Common myeloid progenitor, CD34-positive (primary cell): ENCODE results near the gene PLEKHO1.

ENCODE experiments used
- CTCF ChIA-PET: fragments of 350-600 bp; sonication (Branson Sonifier 250); formaldehyde crosslinking; loops from one replicate; lab custom pipeline; 2021; ENCODE audit warnings: antibody characterized with exemption; lab: Charles Lee
- POLR2A ChIA-PET: fragments of 350-600 bp; sonication (Branson Sonifier 250); formaldehyde crosslinking; loops from one replicate; lab custom pipeline; 2021; ENCODE audit warnings: antibody characterized with exemption; lab: Charles Lee
- DNase-seq, 3 donors: peaks; one replicate each; pipeline versions ENCODE4 v3.0.0 to v3.0.0-alpha.2; 2013
- H3K27ac ChIP-seq, 2 experiments: 1 replicate in 1 of 2; 2 replicates in 1 of 2; pipeline ENCODE4 v1.7.0; 2013; ENCODE audit warnings: inconsistent platforms in 2 of 2, low read length in 2 of 2, mild to moderate bottlenecking in 2 of 2, low read depth in 1 of 2, moderate library complexity in 1 of 2; ENCODE audit not compliant: severe bottlenecking in 2 of 2, insufficient read depth in 1 of 2, poor library complexity in 1 of 2
- H3K27me3 ChIP-seq, 5 experiments: replicated peaks in 2 of 5; 1 replicate in 3 of 5; 2 replicates in 2 of 5; pipeline versions ENCODE4 v1.6.1 to v1.7.0; 2013; ENCODE audit warnings: low read length in 4 of 5, mild to moderate bottlenecking in 2 of 5, moderate library complexity in 2 of 5, inconsistent platforms in 1 of 5; ENCODE audit not compliant: insufficient read depth in 5 of 5, control insufficient read depth in 4 of 5
- H3K36me3 ChIP-seq, 4 experiments: 1 replicate in 2 of 4; 2 replicates in 2 of 4; pipeline versions ENCODE4 v1.6.1 to v1.7.0; 2013; ENCODE audit warnings: low read length in 3 of 4, control low read depth in 1 of 4, mild to moderate bottlenecking in 1 of 4; ENCODE audit not compliant: control insufficient read depth in 4 of 4, insufficient read depth in 4 of 4
- H3K4me1 ChIP-seq, 4 experiments: 1 replicate in 3 of 4; 2 replicates in 1 of 4; pipeline versions ENCODE4 v1.6.1 to v1.7.1; 2013; ENCODE audit warnings: low read length in 3 of 4, mild to moderate bottlenecking in 3 of 4, control low read depth in 1 of 4, inconsistent platforms in 1 of 4, moderate library complexity in 1 of 4; ENCODE audit not compliant: control insufficient read depth in 4 of 4, insufficient read depth in 4 of 4; ENCODE audit errors: control extremely low read depth in 1 of 4
- H3K4me3 ChIP-seq, 7 experiments: 1 replicate in 4 of 7; 2 replicates in 3 of 7; pipeline versions ENCODE4 v1.5.1 to v1.7.0; 2013; ENCODE audit warnings: mild to moderate bottlenecking in 7 of 7, low read length in 6 of 7, moderate library complexity in 6 of 7, inconsistent platforms in 2 of 7, low read depth in 2 of 7, control low read depth in 1 of 7; ENCODE audit not compliant: insufficient read depth in 4 of 7, control insufficient read depth in 1 of 7; ENCODE audit errors: extremely low read depth in 1 of 7
- H3K9me3 ChIP-seq, 5 experiments: 1 replicate in 4 of 5; 2 replicates in 1 of 5; pipeline versions ENCODE4 v1.6.1 to v1.7.1; 2013; ENCODE audit warnings: low read length in 4 of 5, mild to moderate bottlenecking in 2 of 5, inconsistent platforms in 1 of 5, low read depth in 1 of 5, moderate library complexity in 1 of 5; ENCODE audit not compliant: control insufficient read depth in 4 of 5, insufficient read depth in 2 of 5; ENCODE audit errors: control extremely low read depth in 1 of 5
- WGBS: methylation state at CpG from one replicate; pipeline ENCODE4 v1.1.5; 2013; ENCODE audit not compliant: insufficient coverage; 5-methylcytosine and 5-hydroxymethylcytosine counted together

PLEKHO1 gene

DNA sequence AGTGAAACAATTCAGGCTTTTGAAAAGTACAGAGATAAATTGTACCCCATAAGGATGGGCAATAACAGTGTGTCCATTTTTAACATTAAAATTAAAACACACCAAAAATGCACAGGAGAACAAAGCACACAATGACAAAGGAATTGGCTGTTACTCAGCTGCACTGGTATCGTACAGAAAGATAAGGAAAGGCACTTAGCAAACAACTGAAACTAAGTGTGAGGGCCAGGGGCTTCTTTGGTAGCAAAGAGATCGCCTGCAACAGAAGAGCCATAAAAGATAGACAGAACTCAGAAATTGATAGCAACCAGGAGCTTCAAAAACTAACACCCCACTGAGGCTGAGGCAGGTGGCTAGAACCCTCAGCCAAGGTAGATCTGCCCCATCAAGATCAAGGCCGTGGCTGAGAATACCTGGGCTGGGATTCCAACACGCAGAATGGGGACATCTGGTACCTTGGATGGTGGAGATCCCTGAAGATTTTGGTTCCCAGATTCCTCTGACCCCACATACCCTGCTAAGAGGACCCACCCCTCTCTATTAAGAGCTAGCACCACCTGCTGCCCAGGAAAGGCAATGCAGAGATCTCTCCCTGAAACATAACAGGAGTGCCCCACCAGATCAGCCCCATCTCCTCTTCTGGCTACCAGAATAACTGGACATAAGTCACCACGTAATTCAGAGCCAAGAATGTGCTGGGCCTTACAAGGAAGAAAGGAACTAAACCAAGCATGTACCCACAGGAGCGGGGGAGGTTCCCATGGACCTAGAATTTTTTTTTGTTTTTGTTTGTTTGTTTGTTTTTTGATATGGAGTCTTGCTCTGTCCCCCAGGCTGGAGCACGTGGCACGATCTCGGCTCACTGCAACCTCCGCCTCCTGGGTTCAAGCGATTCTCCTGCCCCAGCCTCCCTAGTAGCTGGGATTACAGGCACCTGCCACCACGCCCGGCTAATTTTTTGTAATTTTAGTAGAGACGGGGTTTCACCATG, 16.2 kb downstream of the PLEKHO1 start:
- CTCF ChIA-PET, result interaction anchor here (0.8 to 22.4 kb wide), 17 partner anchors 11 to 203 kb away, joined by 3 to 239 read pairs (median 5); partner anchors contain the start of genes PLEKHO1 and VPS45
- Histone ChIP-seq H3K27me3 (no peaks in the 10 kb centered on the region), H3K4me1 (peaks cover 34 to 53% (median 50%) of the 10 kb centered on the region in 4 experiments), H3K4me3 (no peak overlapping the region), H3K36me3 (no peaks in the 10 kb centered on the region), H3K27ac (peak overlapping the region in 1 of 2 experiments; percentile 51), H3K9me3 (no peaks in the 10 kb centered on the region)
- peak in 2 of 3 donors; percentile 53 to 58 for DNase-seq
- WGBS, result 61% methylated on average over 9 of the region's 14 CpGs
- POLR2A ChIA-PET, result interaction anchor here (0.6 to 1.4 kb wide), 3 partner anchors 14 to 21 kb away, joined by 3 to 10 read pairs (median 4); partner anchors contain the start of gene PLEKHO1

DNA sequence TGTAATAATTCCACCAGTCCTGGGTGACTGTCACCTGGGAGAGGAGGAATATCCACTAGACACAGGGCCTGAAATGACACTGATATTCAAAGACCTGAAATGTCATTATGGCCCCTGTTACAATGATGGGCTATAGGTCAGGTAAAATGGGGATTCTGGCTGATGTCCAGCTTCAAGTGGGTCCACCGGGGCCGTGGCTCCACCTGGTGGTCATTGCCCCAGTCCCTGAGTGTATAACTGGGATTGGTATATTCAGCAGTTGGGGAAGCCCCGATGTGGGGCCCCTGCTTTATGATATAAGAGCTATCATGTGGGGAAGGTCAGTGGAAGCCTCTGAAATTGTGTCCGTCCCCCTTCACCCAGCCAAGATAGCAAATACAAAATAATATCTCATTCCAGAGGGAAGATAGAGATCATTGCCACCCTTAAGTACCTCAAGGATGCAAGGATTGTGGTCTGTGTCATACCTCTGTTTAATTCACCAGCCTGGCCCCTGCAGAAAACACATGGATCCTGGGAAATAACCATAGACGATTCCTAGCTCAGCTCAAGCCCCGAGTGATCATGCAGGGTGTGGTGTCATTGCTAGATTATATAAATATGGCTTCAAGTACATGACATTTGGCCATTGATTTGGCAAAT, 19.4 kb downstream of the PLEKHO1 start:
- CTCF ChIA-PET, result interaction anchor here (1.0 to 22.4 kb wide), 15 partner anchors 3 to 235 kb away, joined by 3 to 239 read pairs (median 5); partner anchors contain the start of gene VPS45
- WGBS, result 29% methylated on average over 5 of the region's 6 CpGs
- peak; percentile 64 to 70 (median 65) for DNase-seq
- H3K36me3 ChIP-seq, result no peaks in the 10 kb centered on the region
- no peaks in the 10 kb centered on the region for H3K9me3 ChIP-seq
- no peaks in the 10 kb centered on the region for H3K27me3 ChIP-seq
- peaks cover 9 to 21% (median 19%) of the 10 kb centered on the region in 4 experiments for H3K4me1 ChIP-seq
- H3K27ac ChIP-seq, result no peak overlapping the region
- H3K4me3 ChIP-seq, result no peak overlapping the region
- POLR2A ChIA-PET, result interaction anchor here (0.6 to 1.8 kb wide), 2 partner anchors 11 to 97 kb away, joined by 3 read pairs; no protein-coding TSS in a partner anchor

DNA sequence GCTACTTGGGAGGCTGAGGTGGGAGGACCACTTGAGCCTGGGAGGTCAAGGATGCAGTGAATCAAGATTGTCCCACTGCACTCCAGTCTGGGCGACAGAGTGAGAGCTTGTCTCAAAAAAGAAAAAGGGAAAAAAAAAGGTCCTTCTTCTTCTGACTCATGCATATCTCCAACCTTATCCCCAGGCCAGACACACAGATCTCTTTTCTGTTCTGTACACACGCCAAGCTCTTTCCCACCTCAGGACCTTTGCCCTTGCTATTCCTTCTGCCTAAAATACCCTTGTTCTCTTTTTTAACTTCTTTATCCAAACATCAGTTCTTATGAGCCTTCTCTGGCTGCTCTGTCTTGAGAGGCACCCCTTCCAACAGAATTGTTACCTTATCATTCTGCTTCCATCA, 22.1 kb downstream of the PLEKHO1 start:
- Histone ChIP-seq H3K4me3 (no peak overlapping the region), H3K36me3 (no peaks in the 10 kb centered on the region), H3K27me3 (no peaks in the 10 kb centered on the region), H3K9me3 (no peaks in the 10 kb centered on the region), H3K27ac (no peak overlapping the region), H3K4me1 (no peaks in the 10 kb centered on the region)
- WGBS, result 89% methylated on average over 1 of the region's 2 CpGs
- POLR2A ChIA-PET, result no interaction called here
- CTCF ChIA-PET, result interaction anchor here (0.9 to 22.4 kb wide), 6 partner anchors 6 to 211 kb away, joined by 3 to 239 read pairs (median 89); no protein-coding TSS in a partner anchor
- DNase-seq, result no peak

DNA sequence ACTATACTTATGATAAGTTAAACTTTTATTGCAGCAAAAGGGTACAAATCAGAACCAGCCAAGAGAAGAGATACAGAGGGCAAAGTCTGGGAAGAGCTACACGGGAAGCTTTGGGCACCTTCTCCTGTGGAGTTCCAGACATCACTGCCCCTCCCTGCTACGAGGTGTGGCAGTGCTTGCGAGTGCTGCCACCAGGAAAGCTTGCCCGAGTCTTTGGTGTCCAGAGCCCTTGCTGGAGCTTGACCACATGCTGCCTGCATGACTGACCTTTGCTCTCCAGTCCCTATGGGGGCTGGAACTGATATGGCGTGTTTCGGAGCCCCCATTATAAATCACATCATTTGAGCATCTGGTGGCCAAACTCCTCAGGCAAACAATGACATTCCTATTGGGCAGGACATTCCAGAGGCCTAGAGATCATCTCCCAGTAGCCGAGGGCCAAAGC, 23.4 kb downstream of the PLEKHO1 start:
- Histone ChIP-seq H3K4me1 (no peaks in the 10 kb centered on the region), H3K27ac (no peak overlapping the region), H3K36me3 (no peaks in the 10 kb centered on the region), H3K4me3 (no peak overlapping the region), H3K9me3 (no peaks in the 10 kb centered on the region), H3K27me3 (no peaks in the 10 kb centered on the region)
- ChIA-PET CTCF (interaction anchor here (0.9 to 22.4 kb wide), 4 partner anchors 5 to 100 kb away, joined by 4 to 239 read pairs (median 206); no protein-coding TSS in a partner anchor), POLR2A (interaction anchor here (0.9 to 1.0 kb wide), 2 partner anchors 9 to 100 kb away, joined by 3 read pairs; no protein-coding TSS in a partner anchor)
- 96% methylated on average over 7 of the region's 7 CpGs for WGBS
- no peak for DNase-seq

DNA sequence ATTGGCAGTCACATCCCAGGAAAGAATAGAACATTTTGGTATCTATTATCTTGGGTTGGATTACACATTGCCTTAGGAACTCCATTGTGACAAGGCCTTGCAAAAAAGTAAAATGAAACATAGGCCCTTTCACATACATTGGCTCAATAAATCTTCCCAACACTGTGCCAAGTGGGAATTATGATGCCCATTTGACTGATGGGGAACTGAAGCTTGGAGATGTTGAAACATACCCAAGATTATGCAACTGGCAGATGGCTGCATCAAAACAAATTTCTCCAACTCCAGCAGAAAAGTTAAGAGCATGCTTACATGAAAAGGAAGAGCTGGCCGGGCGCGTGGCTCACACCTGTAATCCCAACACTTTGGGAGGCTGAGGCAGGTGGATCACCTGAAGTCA, 26.9 kb downstream of the PLEKHO1 start:
- no peak overlapping the region for H3K27ac ChIP-seq
- WGBS, result no CpG with 5 or more reads among the region's 3 CpGs
- no peak for DNase-seq
- H3K4me1 ChIP-seq, result peaks cover 0 to 5% (median 2%) of the 10 kb centered on the region in 4 experiments
- no peaks in the 10 kb centered on the region for H3K9me3 ChIP-seq
- CTCF ChIA-PET, result interaction anchor here (0.7 to 22.4 kb wide), 5 partner anchors 2 to 103 kb away, joined by 4 to 239 read pairs (median 5); no protein-coding TSS in a partner anchor
- POLR2A ChIA-PET, result no interaction called here
- no peak overlapping the region for H3K4me3 ChIP-seq
- H3K27me3 ChIP-seq, result no peaks in the 10 kb centered on the region
- H3K36me3 ChIP-seq, result no peaks in the 10 kb centered on the region

DNA sequence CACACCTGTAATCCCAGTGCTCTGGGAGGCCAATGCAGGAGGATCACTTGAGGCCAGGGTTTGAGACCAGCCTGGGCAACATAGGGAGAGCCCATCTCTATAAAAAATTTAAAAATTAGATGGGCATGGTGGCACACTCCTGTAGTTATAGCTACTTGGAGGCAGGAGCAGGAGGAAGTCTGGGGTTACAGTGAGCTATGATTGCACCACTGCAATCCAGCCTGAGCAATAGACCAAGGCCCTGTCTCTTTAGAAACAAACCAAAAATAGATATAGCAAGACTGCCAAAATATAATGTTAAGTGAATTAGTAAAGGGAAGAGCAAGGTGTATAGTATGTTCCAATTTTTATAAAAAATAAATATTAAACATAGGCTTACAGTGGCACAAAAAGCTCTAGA, 28.8 kb downstream of the PLEKHO1 start:
- H3K4me1 ChIP-seq, result peaks cover 0 to 5% (median 2%) of the 10 kb centered on the region in 4 experiments
- H3K27ac ChIP-seq, result no peak overlapping the region
- H3K36me3 ChIP-seq, result no peaks in the 10 kb centered on the region
- H3K27me3 ChIP-seq, result no peaks in the 10 kb centered on the region
- CTCF ChIA-PET, result interaction anchor here (1.5 to 21.0 kb wide), 2 partner anchors 13 to 216 kb away, joined by 4 to 239 read pairs; no protein-coding TSS in a partner anchor
- no peaks in the 10 kb centered on the region for H3K9me3 ChIP-seq
- DNase-seq, result no peak
- POLR2A ChIA-PET, result no interaction called here
- no peak overlapping the region for H3K4me3 ChIP-seq
